Measurements from ENCODE around the gene EXOC6B.

EXOC6B gene

DNA sequence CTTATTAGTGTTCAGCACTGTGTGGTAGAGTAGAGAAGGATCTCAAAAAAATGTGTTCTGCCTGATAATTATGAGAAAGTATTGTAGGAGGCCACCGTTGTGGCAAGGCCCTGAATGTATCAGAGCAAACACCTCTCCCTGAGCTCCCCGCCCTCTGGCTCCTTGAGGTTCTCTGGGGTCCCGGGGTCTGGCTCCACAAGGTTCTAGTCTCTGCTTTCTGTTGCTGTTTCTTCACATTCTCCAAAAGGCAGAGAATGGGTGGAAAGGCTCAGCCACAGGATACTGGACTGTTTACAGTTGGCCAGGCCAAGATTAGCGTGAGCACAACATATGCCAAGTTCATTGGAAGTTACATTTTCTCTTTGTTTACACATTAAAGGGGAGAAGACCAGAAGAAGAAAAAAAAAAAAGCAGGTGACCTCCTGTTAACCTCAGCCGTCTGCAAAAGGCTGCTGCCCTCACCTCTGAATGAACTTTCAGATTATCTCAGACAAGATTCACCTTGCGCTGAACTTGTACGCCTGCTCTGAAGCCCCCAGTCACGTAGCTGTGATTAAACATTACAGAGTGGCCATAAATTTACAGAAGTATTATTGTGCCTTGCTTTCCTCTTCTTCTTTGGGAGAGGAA, 621.6 kb downstream of the EXOC6B start:
- no peak for DNase-seq

DNA sequence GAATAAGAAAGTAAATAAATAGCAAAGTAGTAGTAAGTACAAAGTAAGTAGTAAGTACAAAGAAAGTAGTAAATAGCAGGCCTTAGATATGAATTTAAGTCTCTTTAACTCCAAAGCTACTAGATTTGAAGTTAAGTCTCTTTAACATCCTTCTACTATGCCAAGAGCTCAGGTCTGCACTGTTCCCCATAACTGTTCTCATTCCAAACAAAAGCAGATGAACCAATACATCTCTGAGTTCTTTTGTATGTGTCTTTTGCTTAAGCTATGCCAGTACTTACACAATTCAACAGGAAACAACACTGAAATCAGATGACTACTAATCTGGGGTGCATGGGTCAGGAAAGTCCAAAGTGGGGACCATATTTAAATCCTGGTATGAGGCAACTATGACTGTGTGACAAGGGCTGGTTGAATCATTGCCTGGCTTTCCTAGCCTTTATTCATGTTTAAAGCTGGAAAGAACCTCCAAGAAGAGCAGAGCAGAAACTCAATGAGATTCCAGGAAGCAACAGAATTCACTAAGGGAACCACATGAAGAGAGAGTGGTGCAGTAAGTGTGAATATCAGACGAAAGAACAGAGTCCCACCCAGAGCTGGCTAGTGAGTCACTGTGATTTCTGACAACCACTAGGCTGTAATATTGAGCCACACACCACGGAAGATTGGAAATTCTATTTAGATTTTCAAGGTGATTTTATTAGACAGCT, 627.1 kb downstream of the EXOC6B start:
- no peak for DNase-seq

DNA sequence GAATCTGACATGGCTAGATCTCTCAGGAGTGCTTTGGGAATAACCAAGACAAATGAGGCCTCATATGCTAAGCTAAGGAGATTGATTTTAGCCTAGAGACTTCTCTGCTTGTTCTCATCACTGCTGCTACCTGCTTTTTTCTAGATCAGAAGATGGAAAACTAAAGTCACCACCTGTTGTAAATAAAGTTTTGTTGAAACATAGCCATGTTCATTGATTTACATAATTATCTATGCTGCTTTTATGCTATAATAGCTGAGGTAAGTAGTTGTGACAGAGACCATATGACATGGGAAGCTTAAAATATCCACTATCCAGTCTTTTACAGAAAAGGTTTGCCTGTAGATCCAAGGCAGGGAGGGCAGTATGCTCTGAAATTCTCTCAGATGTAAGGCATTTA, 632.1 kb downstream of the EXOC6B start:
- no peak for DNase-seq

DNA sequence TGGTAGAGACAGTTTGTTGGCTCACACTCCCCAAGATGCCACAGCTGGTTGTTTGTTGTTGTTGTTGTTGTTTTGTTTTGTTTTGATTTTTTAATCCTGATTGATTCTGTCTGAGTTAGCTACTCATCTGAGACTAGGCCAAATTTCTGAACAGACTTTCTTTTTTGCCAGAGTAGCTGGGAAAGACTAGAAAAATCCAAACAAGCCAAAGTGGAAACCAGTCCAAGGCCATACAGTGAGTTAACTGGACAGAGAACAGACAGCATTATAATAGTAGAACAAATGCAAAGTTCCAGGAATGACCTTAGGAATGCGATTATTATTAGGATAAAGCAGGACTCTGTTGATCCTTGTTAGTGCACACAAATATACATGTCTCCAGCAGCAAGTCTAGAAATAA, 634.4 kb downstream of the EXOC6B start:
- DNase-seq, result no peak

GRCh38 chr2:72185206-72185605, 640.6 kb downstream of the EXOC6B start:
- DNase-seq, result no peak

- DNase-seq, result no peak
Observed at GRCh38 chr2:72183466-72183865, 642.4 kb downstream of the EXOC6B start.

- DNase-seq, result no peak
Observed at GRCh38 chr2:72183016-72183415, 642.8 kb downstream of the EXOC6B start.

- no peak for DNase-seq
Observed at GRCh38 chr2:72182547-72182946, 643.3 kb downstream of the EXOC6B start.

- no peak for DNase-seq
Observed at GRCh38 chr2:72181616-72182015, 644.2 kb downstream of the EXOC6B start.

GRCh38 chr2:72180351-72180750, 645.5 kb downstream of the EXOC6B start:
- DNase-seq, result no peak

DNA sequence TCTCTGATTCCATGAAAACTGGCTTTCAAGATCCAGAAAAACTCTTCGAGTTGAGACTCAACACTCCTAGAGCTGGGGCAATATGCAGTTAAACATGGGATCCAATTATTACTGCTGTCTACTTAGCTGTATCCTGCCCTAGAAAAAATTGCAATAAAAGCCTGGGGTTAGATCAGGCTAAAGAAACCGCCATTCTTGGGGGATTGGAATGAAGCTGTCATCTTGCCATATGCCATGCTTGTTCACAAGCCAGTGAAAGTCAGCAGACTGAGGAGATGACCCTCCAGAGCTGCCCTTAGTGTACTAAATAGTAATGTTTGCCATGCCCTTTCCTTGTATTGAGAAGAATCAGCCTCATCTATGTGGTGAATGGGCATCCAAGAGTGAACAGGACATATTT, 647.3 kb downstream of the EXOC6B start:
- no peak for DNase-seq

DNA sequence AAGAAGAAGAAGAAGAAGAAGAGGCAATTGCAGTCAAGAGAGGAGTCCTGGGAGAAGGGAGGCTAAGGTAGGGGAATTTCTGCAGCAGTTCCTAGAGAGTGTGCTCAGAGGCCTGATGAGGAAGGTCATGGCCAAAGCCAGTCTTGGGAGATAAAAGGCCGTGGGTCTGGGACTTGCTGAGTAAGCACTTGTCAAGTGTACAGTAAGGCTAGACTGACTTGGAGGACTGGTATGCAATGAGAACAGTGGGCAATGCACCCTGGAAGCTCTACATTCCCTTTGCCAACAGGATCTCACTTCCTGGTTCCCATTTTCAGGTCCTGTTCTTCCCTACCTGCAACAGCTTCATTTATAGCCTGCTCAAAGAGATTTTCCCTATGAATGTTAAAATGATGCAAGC, 649.6 kb downstream of the EXOC6B start:
- no peak for DNase-seq

GRCh38 chr2:72175636-72176035, 650.2 kb downstream of the EXOC6B start:
- no peak for DNase-seq

GRCh38 chr2:72173640-72174321, 652.1 kb downstream of the EXOC6B start:
- DNase-seq, result no peak

DNA sequence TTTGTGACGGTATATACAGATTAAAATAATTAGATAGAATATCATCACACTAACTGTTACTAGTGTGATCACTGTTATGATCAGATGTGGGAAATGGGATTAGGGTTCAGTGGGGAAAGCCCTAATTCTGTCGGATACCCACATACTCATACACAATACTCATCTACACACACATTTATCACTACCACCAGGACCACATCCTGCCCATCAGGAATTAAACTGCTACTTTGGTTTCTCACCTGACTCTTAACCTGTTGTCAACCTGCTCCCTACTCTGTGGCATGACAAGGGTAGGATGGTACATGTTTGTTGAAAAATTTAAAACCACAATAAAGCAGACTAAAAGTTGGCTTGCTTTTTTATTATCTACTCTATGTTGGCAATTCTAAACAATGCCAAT, 653.4 kb downstream of the EXOC6B start:
- no peak for DNase-seq

DNA sequence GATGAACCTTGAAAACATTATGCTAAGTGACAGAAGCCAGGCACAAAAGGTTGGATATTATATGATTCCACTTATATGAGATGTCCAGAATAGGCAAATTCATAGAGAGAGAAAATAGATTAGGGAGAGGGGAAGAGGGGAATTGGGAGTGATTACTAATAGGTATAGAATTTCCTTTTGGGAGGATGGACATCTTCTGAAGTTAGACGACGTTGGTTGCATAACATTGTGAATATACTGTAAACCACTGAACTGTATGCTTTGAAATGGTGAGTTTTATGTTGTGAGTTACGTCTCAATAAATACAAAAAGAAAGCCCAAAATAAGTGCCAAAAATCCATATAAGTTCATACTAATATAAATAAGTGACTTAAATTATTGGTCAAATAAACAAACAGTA, 659.6 kb downstream of the EXOC6B start:
- DNase-seq, result no peak

DNA sequence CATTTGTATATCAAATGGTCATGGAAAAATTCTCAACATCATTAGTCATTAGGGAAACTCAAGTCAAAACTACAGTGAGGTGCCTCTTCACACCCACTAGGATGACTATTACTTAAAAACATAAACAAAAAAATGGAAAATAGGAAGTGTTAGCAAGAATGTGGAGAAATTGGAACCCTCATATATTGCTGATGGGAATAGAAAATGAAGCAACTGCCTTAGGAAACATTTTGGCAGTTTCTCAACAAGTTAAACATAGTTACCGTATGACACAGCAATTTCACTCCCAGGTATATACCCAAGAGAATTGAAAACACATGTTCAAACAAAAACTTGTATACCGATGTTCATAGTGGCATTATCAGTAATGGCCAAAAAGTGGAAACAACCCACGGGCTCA, 660.0 kb downstream of the EXOC6B start:
- no peak for DNase-seq

GRCh38 chr2:72162574-72162973, 663.3 kb downstream of the EXOC6B start:
- DNase-seq, result no peak

GRCh38 chr2:72159211-72159993, 666.4 kb downstream of the EXOC6B start:
- DNase-seq, result no peak

GRCh38 chr2:72157871-72158771, 667.7 kb downstream of the EXOC6B start:
- no peak for DNase-seq

DNA sequence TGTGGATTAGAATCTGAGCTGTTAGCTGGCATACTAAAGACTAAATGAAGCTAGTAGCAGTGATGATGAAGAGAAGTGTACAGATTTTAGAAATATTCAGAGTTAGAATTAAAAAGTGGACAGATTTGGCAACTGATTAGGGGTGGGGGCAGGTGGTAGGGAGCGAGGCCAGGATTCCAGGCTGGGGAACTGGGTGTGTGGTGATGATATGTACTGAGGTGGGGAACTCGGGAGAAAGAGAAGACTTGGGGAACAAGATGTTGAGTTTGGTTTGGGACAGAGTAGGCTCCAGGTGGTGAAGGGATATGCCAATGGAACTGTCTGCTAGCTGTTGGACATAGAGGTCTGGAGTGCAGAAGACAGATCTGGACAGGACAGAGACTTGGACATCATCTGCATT, 669.0 kb downstream of the EXOC6B start:
- no peak for DNase-seq

GRCh38 chr2:72155737-72156136, 670.1 kb downstream of the EXOC6B start:
- DNase-seq, result no peak
